T-helper 1 cell treated with Interleukin-12 subunit alpha and Interleukin-12 subunit beta and Interleukin-4 antibody, amounts not matched to agents 30 μg/mL and 1 μg/mL, for 36 hours (primary cell): ENCODE data around the gene NXN.
"Not testable (repeated sequence)": the region's sequence is repeated elsewhere in the genome, so short reads cannot be mapped to it uniquely, and the experiment has no call there.

Source experiments
- H3K27ac Mint-ChIP-seq: one replicate; pipeline ENCODE4 v1.8.0; 2021; ENCODE audit warnings: mild to moderate bottlenecking, mixed read lengths
- H3K27me3 Mint-ChIP-seq: one replicate; pipeline ENCODE4 v1.8.0; 2021; ENCODE audit warnings: low read depth, mixed read lengths
- H3K36me3 Mint-ChIP-seq: one replicate; pipeline ENCODE4 v1.8.0; 2021; ENCODE audit warnings: low read depth, mixed read lengths
- H3K4me1 Mint-ChIP-seq: one replicate; pipeline ENCODE4 v1.8.0; 2021; ENCODE audit warnings: low read depth, mixed read lengths
- H3K4me3 Mint-ChIP-seq: one replicate; pipeline ENCODE4 v1.8.0; 2021; ENCODE audit warnings: mild to moderate bottlenecking, moderate library complexity, mixed read lengths
- H3K9me3 Mint-ChIP-seq: one replicate; pipeline ENCODE4 v1.8.0; 2021; ENCODE audit warnings: mixed read lengths

Gene NXN

GRCh38 chr17:869567-870525 is 109.7 kb downstream of the NXN start:
- Mint-ChIP-seq H3K27me3 (peaks cover 7% of the 10 kb centered on the region), H3K27ac (no peak overlapping the region), H3K4me1 (no peaks in the 10 kb centered on the region), H3K4me3 (no peak overlapping the region), H3K9me3 (peaks cover 8% of the 10 kb centered on the region), H3K36me3 (no peaks in the 10 kb centered on the region)

- no peak overlapping the region for H3K27ac Mint-ChIP-seq
- H3K27me3 Mint-ChIP-seq = peaks cover 14% of the 10 kb centered on the region
- peaks cover 8% of the 10 kb centered on the region for H3K9me3 Mint-ChIP-seq
- no peak overlapping the region for H3K4me3 Mint-ChIP-seq
- H3K4me1 Mint-ChIP-seq = no peaks in the 10 kb centered on the region
- no peaks in the 10 kb centered on the region for H3K36me3 Mint-ChIP-seq
Measured at GRCh38 chr17:869086-869485, 110.5 kb downstream of the NXN start.

- Mint-ChIP-seq H3K36me3 (no peaks in the 10 kb centered on the region), H3K4me1 (no peaks in the 10 kb centered on the region), H3K27me3 (peaks cover 19% of the 10 kb centered on the region), H3K27ac (no peak overlapping the region), H3K4me3 (no peak overlapping the region), H3K9me3 (peaks cover 8% of the 10 kb centered on the region)
Measured at GRCh38 chr17:867896-868489, 111.6 kb downstream of the NXN start.

GRCh38 chr17:867238-867637 is 112.3 kb downstream of the NXN start:
- not testable (repeated sequence) for H3K27ac Mint-ChIP-seq, H3K4me1 Mint-ChIP-seq, H3K36me3 Mint-ChIP-seq, H3K4me3 Mint-ChIP-seq, H3K9me3 Mint-ChIP-seq
- H3K27me3 Mint-ChIP-seq = peaks cover 17% of the 10 kb centered on the region

GRCh38 chr17:866568-867103 is 112.9 kb downstream of the NXN start:
- peaks cover 15% of the 10 kb centered on the region for H3K27me3 Mint-ChIP-seq
- no peaks in the 10 kb centered on the region for H3K36me3 Mint-ChIP-seq
- H3K9me3 Mint-ChIP-seq = no peaks in the 10 kb centered on the region
- no peak overlapping the region for H3K27ac Mint-ChIP-seq
- H3K4me1 Mint-ChIP-seq = no peaks in the 10 kb centered on the region
- no peak overlapping the region for H3K4me3 Mint-ChIP-seq

DNA sequence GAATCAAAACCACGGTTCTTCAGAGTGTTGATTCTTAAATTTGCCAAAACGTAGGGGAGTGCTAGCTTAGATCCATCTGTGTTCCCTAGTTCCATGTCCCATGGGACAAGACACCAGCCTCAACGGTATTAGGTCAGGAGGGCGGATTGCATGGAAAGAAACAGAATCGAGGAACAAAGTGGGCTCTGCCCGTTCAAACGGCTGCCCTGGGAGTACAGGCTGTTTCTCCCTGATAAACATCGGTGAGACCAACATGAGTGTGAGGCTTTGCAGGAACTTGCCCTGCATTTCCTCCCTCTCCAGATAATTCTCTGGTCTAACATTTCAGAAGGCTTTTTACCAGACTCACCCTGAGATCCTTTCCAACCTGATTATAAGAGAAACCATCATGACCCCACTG is 115.3 kb downstream of the NXN start:
- Mint-ChIP-seq H3K27ac (no peak overlapping the region), H3K4me3 (no peak overlapping the region), H3K4me1 (no peaks in the 10 kb centered on the region), H3K27me3 (peaks cover 15% of the 10 kb centered on the region), H3K36me3 (no peaks in the 10 kb centered on the region), H3K9me3 (no peaks in the 10 kb centered on the region)

- Mint-ChIP-seq H3K4me3 (peak overlapping the region; percentile 17), H3K27ac (no peak overlapping the region), H3K36me3 (no peaks in the 10 kb centered on the region), H3K27me3 (peaks cover 15% of the 10 kb centered on the region), H3K9me3 (no peaks in the 10 kb centered on the region), H3K4me1 (no peaks in the 10 kb centered on the region)
Measured at GRCh38 chr17:863880-864279, 115.7 kb downstream of the NXN start.

- Mint-ChIP-seq H3K27me3 (peaks cover 15% of the 10 kb centered on the region), H3K36me3 (no peaks in the 10 kb centered on the region), H3K4me3 (no peak overlapping the region), H3K4me1 (no peaks in the 10 kb centered on the region), H3K9me3 (no peaks in the 10 kb centered on the region), H3K27ac (no peak overlapping the region)
Measured at GRCh38 chr17:862582-862981, 117.0 kb downstream of the NXN start.

- Mint-ChIP-seq H3K4me3 (no peak overlapping the region), H3K36me3 (no peaks in the 10 kb centered on the region), H3K9me3 (no peaks in the 10 kb centered on the region), H3K4me1 (no peaks in the 10 kb centered on the region), H3K27ac (no peak overlapping the region), H3K27me3 (peaks cover 15% of the 10 kb centered on the region)
Measured at GRCh38 chr17:861364-861763, 118.2 kb downstream of the NXN start.

GRCh38 chr17:860805-861204 is 118.8 kb downstream of the NXN start:
- peaks cover 15% of the 10 kb centered on the region for H3K27me3 Mint-ChIP-seq
- no peaks in the 10 kb centered on the region for H3K4me1 Mint-ChIP-seq
- H3K27ac Mint-ChIP-seq = no peak overlapping the region
- H3K9me3 Mint-ChIP-seq = no peaks in the 10 kb centered on the region
- no peaks in the 10 kb centered on the region for H3K36me3 Mint-ChIP-seq
- H3K4me3 Mint-ChIP-seq = no peak overlapping the region

- no peaks in the 10 kb centered on the region for H3K36me3 Mint-ChIP-seq
- H3K4me1 Mint-ChIP-seq = no peaks in the 10 kb centered on the region
- no peak overlapping the region for H3K4me3 Mint-ChIP-seq
- H3K27me3 Mint-ChIP-seq = peaks cover 12% of the 10 kb centered on the region
- no peaks in the 10 kb centered on the region for H3K9me3 Mint-ChIP-seq
- no peak overlapping the region for H3K27ac Mint-ChIP-seq
Measured at GRCh38 chr17:859824-860195, 119.8 kb downstream of the NXN start.

GRCh38 chr17:859061-859823 is 120.3 kb downstream of the NXN start:
- Mint-ChIP-seq H3K27ac (no peak overlapping the region), H3K9me3 (no peaks in the 10 kb centered on the region), H3K36me3 (no peaks in the 10 kb centered on the region), H3K4me1 (no peaks in the 10 kb centered on the region), H3K27me3 (peaks cover 6% of the 10 kb centered on the region), H3K4me3 (no peak overlapping the region)

DNA sequence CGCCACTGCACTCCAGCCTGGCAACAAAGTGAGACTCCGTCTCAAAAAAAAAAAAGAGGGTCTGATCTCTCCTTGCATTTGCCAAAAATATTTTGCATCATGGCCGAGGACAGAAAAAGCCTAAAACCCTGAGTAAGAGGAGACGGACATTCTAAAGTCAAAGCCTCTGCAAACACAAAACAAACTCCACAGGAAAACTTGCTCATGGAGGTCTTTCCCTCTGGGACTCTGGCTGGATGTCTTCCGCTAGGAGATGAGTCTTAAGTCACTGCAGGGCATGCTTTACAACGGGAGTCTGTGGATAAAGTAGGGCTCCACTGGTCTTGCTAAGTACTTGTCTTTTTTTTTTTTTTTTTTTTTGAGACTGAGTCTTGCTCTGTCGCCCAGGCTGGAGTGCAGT is 123.4 kb downstream of the NXN start:
- no peaks in the 10 kb centered on the region for H3K27me3 Mint-ChIP-seq
- no peaks in the 10 kb centered on the region for H3K9me3 Mint-ChIP-seq
- H3K4me3 Mint-ChIP-seq = no peak overlapping the region
- H3K4me1 Mint-ChIP-seq = no peaks in the 10 kb centered on the region
- no peak overlapping the region for H3K27ac Mint-ChIP-seq
- no peaks in the 10 kb centered on the region for H3K36me3 Mint-ChIP-seq

DNA sequence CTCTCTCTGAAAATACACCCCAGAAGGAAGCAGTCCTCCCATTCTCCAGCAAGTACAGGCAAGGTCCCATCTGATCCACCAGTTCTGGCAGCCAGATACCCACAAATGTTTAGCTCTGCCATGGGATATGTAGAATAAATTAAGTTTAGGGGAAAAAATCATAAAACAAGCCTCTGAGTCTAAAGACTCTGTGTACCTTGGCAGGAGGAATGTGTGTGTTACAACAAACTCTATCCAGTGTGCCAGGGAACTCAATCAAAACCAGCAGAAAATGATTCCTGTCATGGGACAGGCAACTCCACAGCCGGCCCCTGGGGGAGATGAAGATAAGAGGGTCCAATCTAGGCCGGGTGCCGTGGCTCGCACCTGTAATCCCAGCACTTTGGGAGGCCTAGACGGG is 124.0 kb downstream of the NXN start:
- H3K27ac Mint-ChIP-seq = no peak overlapping the region
- H3K27me3 Mint-ChIP-seq = no peaks in the 10 kb centered on the region
- no peaks in the 10 kb centered on the region for H3K9me3 Mint-ChIP-seq
- no peak overlapping the region for H3K4me3 Mint-ChIP-seq
- H3K4me1 Mint-ChIP-seq = no peaks in the 10 kb centered on the region
- H3K36me3 Mint-ChIP-seq = no peaks in the 10 kb centered on the region
